Measurements from ENCODE around the gene RGS7.

The RGS7 gene

DNA sequence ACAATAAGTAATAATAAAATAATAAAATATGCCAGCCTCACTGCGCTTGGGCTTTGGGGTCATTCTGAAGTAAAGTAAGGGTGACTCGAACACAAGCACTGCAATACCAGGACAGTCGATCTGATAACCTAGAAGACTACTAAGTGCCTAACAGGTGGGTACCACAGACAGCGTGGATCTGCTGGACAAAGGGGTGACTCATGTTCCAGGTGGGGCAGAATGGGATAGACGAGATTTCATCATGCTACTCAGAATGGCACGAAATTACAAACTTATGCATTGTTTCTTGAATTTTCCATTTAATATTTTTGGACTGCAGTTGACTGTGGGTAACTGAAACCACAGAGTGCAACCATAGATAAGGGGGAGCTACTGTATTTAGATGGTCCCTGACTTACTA, 523.9 kb downstream of the RGS7 start:
- Mint-ChIP-seq H3K36me3 (ENCODE audit: low read depth) (no peaks in the 10 kb centered on the region), H3K9me3 (no peaks in the 10 kb centered on the region), H3K27ac (no peak overlapping the region), H3K4me1 (no peaks in the 10 kb centered on the region), H3K27me3 (no peaks in the 10 kb centered on the region), H3K4me3 (no peak overlapping the region)
- no peak for ATAC-seq
- DNase-seq, result no peak

DNA sequence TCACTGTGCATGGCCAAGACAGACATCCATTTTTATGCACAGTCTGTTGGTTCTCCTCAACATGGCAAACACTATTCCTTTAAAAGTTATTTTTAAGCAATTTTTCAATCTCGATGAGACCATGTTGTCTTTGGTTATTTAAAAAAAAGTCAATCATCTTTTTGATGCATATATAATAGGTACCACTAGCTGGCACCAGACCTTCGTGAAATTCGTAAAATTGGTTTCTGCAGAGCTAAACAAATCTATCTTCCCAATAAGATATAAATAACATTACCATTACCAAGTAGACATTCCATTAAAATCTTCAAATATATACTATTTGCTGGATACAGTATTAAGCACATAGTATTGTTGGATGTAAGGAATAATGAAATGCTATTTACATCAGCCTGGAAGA, 525.1 kb downstream of the RGS7 start:
- no peak overlapping the region for H3K27ac Mint-ChIP-seq
- H3K4me3 Mint-ChIP-seq, result no peak overlapping the region
- no peak for ATAC-seq
- H3K9me3 Mint-ChIP-seq, result no peaks in the 10 kb centered on the region
- no peaks in the 10 kb centered on the region for H3K27me3 Mint-ChIP-seq
- H3K4me1 Mint-ChIP-seq, result no peaks in the 10 kb centered on the region
- no peak for DNase-seq
- no peaks in the 10 kb centered on the region for H3K36me3 Mint-ChIP-seq (ENCODE audit: low read depth)

DNA sequence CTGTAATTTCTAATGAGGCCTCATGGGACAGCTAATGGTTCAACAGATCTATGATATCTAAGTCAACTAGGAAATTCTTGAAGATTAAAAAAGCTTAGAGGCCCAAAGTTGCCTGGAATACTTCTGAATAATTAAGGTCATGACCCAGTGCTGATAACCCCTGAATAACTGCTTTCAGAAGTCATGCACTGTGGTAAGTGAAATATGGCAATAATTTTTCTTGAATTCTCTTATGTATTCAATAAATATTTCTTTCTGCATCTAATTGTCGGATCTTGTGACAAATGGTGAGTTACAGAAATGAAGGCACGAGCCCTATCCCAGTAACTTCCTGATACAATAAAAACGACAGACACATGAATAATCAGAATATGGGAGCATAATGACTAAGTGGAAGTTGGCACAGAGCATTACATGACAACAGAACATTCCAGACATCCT, 525.8 kb downstream of the RGS7 start:
- no peak overlapping the region for H3K4me3 Mint-ChIP-seq

DNA sequence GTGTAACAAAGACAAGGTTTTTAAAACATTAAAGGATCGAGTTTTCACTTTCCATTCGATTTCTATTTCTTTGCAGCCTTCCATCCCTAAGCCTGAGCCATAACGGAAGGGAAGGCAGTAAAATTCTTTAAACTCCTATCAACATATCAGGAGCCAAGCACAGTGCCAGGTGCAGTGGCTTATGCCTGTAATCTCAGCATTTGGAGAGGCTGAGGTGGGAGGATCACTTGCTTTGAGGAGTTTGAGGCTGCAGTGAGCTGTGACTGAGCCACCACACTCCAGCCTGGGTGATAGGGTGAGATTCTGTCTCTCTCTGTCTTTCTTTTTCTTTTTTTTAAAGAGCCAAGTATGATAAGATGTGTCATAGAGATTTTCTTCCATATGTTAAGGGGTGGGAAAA, 527.5 kb downstream of the RGS7 start:
- no peaks in the 10 kb centered on the region for H3K36me3 Mint-ChIP-seq (ENCODE audit: low read depth)
- H3K4me3 Mint-ChIP-seq, result no peak overlapping the region
- ATAC-seq (no peak), DNase-seq (no peak)
- H3K27ac Mint-ChIP-seq, result no peak overlapping the region
- no peaks in the 10 kb centered on the region for H3K9me3 Mint-ChIP-seq
- H3K4me1 Mint-ChIP-seq, result no peaks in the 10 kb centered on the region
- H3K27me3 Mint-ChIP-seq, result no peaks in the 10 kb centered on the region

More for the DNA sequence above, 525.8 kb downstream of the RGS7 start:
- Mint-ChIP-seq H3K27me3 (no peaks in the 10 kb centered on the region), H3K4me1 (no peaks in the 10 kb centered on the region), H3K36me3 (ENCODE audit: low read depth) (no peaks in the 10 kb centered on the region), H3K27ac (no peak overlapping the region), H3K9me3 (no peaks in the 10 kb centered on the region)
- DNase-seq, result no peak
- ATAC-seq, result no peak

DNA sequence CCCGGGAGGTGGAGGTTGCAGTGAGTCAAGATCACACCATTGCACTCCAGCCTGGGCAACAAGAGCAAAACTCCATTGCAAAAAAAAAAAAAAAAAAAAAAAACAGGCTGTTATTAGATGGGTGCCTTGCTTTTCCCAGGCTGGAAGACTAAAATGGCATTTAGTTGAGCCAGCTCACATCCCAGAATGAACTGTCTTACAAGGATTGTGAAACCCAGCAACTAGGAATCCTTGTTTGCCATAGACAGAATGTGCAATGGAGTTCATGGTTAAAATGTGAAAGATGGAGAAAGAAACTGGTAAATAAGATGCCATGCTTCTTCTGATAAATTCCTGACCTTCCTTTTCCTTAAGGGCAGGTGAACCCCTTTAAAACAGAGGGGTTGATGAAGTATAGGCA, 529.2 kb downstream of the RGS7 start:
- DNase-seq, result no peak
- Mint-ChIP-seq H3K36me3 (ENCODE audit: low read depth) (no peaks in the 10 kb centered on the region), H3K27me3 (no peaks in the 10 kb centered on the region), H3K27ac (no peak overlapping the region), H3K4me3 (no peak overlapping the region), H3K4me1 (no peaks in the 10 kb centered on the region), H3K9me3 (no peaks in the 10 kb centered on the region)
- ATAC-seq, result no peak

DNA sequence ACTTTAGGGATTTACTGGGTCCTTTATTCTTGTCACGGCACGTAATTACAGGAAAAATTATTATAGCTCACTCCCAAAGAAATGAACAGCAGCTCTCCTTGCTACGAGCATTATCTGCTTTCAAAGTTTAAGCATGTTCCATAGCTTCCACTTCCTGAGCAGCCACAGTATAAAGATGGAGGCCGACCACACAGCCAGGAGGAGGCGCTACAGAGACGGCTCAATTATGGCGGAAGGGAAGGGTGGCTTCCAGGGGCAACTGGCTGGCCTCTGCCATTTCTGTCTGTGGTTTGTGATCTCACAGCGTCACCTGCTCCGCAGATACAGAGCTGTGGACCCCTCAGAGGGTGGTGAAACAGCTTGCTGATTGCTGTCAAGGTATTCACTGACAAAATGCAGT, 532.8 kb downstream of the RGS7 start:
- no peak for ATAC-seq
- no peaks in the 10 kb centered on the region for H3K27me3 Mint-ChIP-seq
- H3K4me3 Mint-ChIP-seq, result no peak overlapping the region
- peaks cover 4% of the 10 kb centered on the region for H3K9me3 Mint-ChIP-seq
- no peak for DNase-seq
- H3K36me3 Mint-ChIP-seq (ENCODE audit: low read depth), result no peaks in the 10 kb centered on the region
- H3K4me1 Mint-ChIP-seq, result no peaks in the 10 kb centered on the region
- H3K27ac Mint-ChIP-seq, result no peak overlapping the region

DNA sequence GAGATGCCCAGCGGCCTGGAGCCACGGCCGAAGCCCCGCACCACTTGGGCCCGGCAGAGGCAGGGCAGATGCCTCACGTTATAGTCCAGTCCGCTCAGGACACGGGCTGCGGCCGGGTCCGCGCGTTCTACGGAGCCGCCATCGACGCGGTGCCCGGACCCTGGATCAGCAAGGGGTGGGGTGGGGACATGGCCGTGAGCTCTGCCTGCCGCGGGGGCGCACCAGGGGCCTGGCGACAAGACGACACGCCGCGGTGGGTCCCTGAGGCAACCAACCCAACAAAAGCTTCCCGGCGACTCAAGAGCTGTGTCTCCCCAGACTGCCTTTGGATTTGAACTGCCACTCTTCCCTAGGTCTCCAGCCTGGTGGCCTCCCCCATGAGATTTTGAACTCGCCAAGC, 533.6 kb downstream of the RGS7 start:
- H3K36me3 Mint-ChIP-seq (ENCODE audit: low read depth), result no peaks in the 10 kb centered on the region
- no peaks in the 10 kb centered on the region for H3K27me3 Mint-ChIP-seq
- ATAC-seq (no peak), DNase-seq (no peak)
- H3K27ac Mint-ChIP-seq, result no peak overlapping the region
- no peaks in the 10 kb centered on the region for H3K4me1 Mint-ChIP-seq
- no peak overlapping the region for H3K4me3 Mint-ChIP-seq
- H3K9me3 Mint-ChIP-seq, result peaks cover 4% of the 10 kb centered on the region

DNA sequence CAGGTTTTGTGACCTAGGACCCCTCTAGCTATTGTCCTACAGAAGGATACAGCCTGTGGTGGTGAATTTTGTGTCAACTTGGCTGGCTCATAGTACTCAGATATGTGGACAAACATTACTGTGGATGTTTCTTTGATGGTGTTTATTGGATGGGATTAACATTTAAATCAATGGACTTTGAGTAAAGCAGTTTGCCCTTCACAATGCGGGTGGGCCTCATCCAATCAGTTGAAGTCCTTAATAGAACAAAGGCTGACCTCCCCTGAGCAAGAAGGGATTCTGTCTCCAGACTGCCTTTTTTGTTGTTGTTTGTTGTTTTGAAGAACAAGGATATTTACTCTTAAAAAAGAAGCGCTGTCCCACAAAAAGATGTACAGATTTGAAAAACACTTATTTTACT, 535.1 kb downstream of the RGS7 start:
- Mint-ChIP-seq H3K9me3 (peaks cover 4% of the 10 kb centered on the region), H3K27me3 (no peaks in the 10 kb centered on the region), H3K27ac (no peak overlapping the region), H3K4me3 (no peak overlapping the region), H3K4me1 (no peaks in the 10 kb centered on the region), H3K36me3 (ENCODE audit: low read depth) (no peaks in the 10 kb centered on the region)
- ATAC-seq, result no peak
- no peak for DNase-seq

DNA sequence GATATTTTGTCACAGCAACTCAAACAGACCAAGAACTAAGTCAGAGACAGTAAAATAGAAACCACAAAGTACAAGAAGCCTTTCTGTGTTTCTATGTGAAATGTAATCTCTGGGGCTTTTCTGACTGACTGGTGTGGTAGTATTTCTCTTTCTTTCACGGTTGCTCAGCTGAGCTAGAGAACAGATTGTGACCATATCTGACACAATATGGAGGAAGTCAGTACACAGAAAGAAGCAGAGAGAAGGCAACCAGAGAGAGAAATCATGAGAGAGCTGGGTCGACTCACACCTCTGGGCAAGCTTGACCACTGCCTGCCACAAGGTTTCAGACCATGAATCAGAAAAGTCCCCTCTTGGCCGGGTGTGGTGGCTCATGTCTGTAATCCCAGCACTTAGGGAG, 536.2 kb downstream of the RGS7 start:
- DNase-seq (no peak), ATAC-seq (no peak)
- H3K27me3 Mint-ChIP-seq, result no peaks in the 10 kb centered on the region
- H3K4me1 Mint-ChIP-seq, result no peaks in the 10 kb centered on the region
- no peaks in the 10 kb centered on the region for H3K36me3 Mint-ChIP-seq (ENCODE audit: low read depth)
- H3K9me3 Mint-ChIP-seq, result peaks cover 7% of the 10 kb centered on the region
- no peak overlapping the region for H3K4me3 Mint-ChIP-seq
- no peak overlapping the region for H3K27ac Mint-ChIP-seq

DNA sequence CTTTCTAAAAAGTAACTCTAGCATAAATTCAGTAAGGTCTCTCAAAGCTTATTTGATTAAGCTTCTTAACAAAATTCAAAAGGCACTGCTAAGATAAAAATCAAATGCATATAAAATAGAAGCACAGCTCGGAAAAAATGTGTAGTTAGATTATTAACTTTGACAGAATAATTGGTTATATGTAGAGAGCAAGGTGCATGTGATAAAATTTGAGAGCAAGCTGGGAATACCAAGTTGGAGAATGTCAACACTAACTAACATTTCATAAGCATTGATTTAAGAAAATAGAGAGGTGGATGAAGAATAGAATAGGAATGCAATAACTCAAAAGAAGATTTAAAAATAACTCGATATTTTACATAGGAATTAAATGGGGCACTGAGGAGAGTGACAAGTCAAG, 540.5 kb downstream of the RGS7 start:
- Mint-ChIP-seq H3K9me3 (peaks cover 7% of the 10 kb centered on the region), H3K27me3 (no peaks in the 10 kb centered on the region), H3K4me3 (no peak overlapping the region), H3K27ac (no peak overlapping the region), H3K36me3 (ENCODE audit: low read depth) (no peaks in the 10 kb centered on the region), H3K4me1 (no peaks in the 10 kb centered on the region)
- DNase-seq (no peak), ATAC-seq (no peak)

DNA sequence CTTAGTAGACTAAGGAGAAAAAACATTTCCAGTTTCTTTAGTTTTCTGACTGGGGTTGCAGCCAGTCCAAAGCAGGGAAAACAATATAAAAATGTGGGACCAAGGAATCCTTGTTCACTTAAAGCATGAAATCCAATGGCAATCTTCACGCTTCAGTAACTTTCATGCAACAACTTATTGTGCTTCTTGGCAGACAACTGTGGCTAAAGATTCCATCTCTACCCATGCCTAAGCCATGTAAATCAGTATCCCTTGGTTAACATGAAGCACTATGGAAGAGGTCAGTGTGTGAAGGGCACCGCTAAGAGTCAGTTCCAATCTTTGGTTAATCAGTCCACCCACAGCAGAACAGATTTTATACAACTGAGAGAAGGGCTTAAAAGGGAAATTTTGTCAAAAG, 543.3 kb downstream of the RGS7 start:
- Mint-ChIP-seq H3K4me1 (no peaks in the 10 kb centered on the region), H3K27me3 (no peaks in the 10 kb centered on the region), H3K36me3 (ENCODE audit: low read depth) (no peaks in the 10 kb centered on the region), H3K27ac (no peak overlapping the region), H3K4me3 (no peak overlapping the region), H3K9me3 (peaks cover 4% of the 10 kb centered on the region)
- ATAC-seq (no peak), DNase-seq (no peak)

DNA sequence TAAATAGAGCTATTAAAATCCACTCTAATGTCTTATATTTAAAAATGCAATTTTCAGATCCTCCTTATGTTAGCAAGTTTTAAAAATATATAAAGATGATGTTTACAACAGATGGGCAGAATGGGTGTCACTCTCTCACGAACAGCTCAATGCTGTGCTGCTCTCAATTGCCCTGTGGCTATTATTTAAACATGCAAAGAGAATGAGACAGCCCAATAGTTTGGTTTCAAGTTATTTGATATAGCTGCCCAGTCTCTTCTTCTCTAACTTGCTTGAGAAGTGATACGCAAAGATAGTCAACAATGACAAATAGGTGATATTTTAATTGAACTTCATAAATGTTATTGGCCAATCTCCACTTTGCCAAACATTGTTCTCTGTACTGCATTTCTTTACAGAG, 545.7 kb downstream of the RGS7 start:
- no peak overlapping the region for H3K4me3 Mint-ChIP-seq
- DNase-seq, result no peak

DNA sequence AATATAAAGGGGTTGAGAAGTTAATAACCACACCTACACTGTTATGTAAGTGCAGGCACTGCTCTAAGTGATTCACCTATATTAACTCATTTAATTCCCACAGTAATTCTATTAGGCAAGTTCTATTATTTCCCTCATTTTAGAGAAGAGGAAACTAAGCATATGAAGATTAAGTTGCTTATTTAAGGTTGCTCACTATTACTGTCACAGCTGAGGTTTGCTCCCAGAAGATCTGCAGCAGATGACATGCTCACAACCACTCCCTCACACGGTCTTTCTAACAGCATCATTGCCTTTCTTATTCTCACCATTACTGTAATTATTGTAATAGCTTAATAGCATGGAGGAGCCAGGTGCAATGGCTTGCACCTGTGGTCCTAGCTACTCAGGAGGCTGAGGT, 548.6 kb downstream of the RGS7 start:
- Mint-ChIP-seq H3K4me1 (no peaks in the 10 kb centered on the region), H3K4me3 (no peak overlapping the region), H3K27me3 (no peaks in the 10 kb centered on the region), H3K9me3 (no peaks in the 10 kb centered on the region), H3K27ac (no peak overlapping the region), H3K36me3 (ENCODE audit: low read depth) (no peaks in the 10 kb centered on the region)
- ATAC-seq (no peak), DNase-seq (no peak)

More for the DNA sequence above, 545.7 kb downstream of the RGS7 start:
- Mint-ChIP-seq H3K27ac (no peak overlapping the region), H3K4me1 (no peaks in the 10 kb centered on the region), H3K36me3 (ENCODE audit: low read depth) (no peaks in the 10 kb centered on the region), H3K27me3 (no peaks in the 10 kb centered on the region), H3K9me3 (no peaks in the 10 kb centered on the region)
- ATAC-seq, result no peak

DNA sequence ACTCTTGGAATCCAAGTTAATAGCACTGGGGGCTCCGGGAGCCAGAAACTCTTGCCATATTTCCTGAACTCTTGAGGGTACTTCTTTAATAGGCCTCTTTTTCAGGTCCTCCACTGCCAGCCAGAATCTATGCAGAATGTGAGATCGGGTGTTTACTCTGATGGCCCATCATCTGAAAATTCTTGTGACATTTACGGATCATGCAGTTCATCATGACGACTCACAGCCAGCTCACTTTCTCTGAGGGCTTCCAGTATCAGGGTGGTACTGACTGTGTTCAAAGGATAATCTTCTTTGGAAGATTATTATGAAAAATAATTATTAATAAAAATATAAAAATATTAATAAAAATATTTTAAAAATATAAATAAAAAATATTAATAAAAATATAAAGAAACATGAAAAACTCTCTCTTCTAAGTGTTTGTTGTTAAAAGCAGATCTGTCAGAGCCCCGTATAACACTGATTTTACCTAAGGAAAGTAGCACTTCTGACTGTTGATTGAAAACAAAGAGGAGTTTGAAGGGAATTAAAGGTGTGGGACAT, 550.7 kb downstream of the RGS7 start:
- Mint-ChIP-seq H3K36me3 (ENCODE audit: low read depth) (no peaks in the 10 kb centered on the region), H3K4me1 (no peaks in the 10 kb centered on the region), H3K9me3 (no peaks in the 10 kb centered on the region), H3K4me3 (no peak overlapping the region), H3K27ac (no peak overlapping the region), H3K27me3 (no peaks in the 10 kb centered on the region)
- no peak for DNase-seq
- ATAC-seq, result no peak

DNA sequence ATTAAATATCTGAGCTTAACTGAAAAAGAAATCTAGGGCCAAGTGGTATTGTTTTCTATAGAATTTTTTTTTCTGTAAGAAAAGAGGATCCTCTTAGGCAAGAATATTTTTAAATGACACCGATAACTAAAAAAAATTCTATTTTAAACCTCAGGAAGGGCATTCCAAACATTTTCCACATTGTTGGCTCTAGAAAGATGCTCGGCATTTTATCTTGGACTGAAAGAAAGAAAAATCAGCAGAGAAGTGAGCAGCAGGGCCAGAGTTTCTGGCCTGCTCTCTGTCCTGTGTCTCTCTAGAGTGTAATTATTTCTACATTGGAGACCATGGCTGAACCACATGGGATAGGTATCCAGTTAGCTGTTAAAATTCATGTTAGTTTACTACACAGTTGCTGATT, 552.5 kb downstream of the RGS7 start:
- no peak overlapping the region for H3K27ac Mint-ChIP-seq
- no peaks in the 10 kb centered on the region for H3K27me3 Mint-ChIP-seq
- DNase-seq (no peak), ATAC-seq (no peak)
- no peaks in the 10 kb centered on the region for H3K4me1 Mint-ChIP-seq
- no peaks in the 10 kb centered on the region for H3K9me3 Mint-ChIP-seq
- H3K36me3 Mint-ChIP-seq (ENCODE audit: low read depth), result no peaks in the 10 kb centered on the region
- no peak overlapping the region for H3K4me3 Mint-ChIP-seq

DNA sequence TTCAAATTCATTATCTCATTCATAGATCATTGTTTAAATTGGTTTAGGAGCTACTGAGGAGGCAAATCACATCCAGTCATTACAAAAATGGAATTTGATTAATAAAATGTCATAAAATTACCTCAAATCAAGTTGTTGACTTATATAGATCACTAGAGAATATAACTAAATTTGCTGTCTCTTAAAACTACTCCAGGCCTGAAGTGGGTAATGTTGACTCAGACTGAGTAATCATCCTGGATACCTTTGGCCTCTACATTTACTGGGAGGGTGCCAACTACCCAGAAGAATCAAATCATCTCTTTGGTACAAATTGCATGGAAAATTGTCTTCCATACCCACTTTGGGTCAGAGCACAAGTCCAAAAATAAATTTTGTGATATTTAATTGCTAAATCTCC, 553.9 kb downstream of the RGS7 start:
- Mint-ChIP-seq H3K4me3 (no peak overlapping the region), H3K27ac (no peak overlapping the region), H3K9me3 (no peaks in the 10 kb centered on the region), H3K27me3 (no peaks in the 10 kb centered on the region), H3K4me1 (no peaks in the 10 kb centered on the region), H3K36me3 (ENCODE audit: low read depth) (no peaks in the 10 kb centered on the region)
- DNase-seq (no peak), ATAC-seq (no peak)

All from activated naive CD8-positive, alpha-beta T cell treated with anti-CD3 and anti-CD28 coated beads, Interleukin-2, amount 50 U/mL, for 24 hours (primary cell).